Tibial nerve (tissue), 3 donors: ENCODE data around the gene KIF2A.

Experiments
- CTCF ChIP-seq, 5 experiments: fragments of 200-600 bp in 3 of 5; fragments of 450-650 bp in 2 of 5; sonication (generic) in 3 of 5; IDR thresholded peaks; one replicate each; pipeline ENCODE4 v1.5.1; 2016 to 2019; ENCODE audit warnings: antibody characterized with exemption in 5 of 5, mild to moderate bottlenecking in 3 of 5, moderate library complexity in 2 of 5
- POLR2A ChIP-seq, 2 donors: fragments of 450-650 bp; IDR thresholded peaks; one replicate each; pipeline ENCODE4 v1.6.1; 2017; ENCODE audit warnings: antibody characterized with exemption in 2 of 2, mild to moderate bottlenecking in 2 of 2, moderate library complexity in 2 of 2

DNA sequence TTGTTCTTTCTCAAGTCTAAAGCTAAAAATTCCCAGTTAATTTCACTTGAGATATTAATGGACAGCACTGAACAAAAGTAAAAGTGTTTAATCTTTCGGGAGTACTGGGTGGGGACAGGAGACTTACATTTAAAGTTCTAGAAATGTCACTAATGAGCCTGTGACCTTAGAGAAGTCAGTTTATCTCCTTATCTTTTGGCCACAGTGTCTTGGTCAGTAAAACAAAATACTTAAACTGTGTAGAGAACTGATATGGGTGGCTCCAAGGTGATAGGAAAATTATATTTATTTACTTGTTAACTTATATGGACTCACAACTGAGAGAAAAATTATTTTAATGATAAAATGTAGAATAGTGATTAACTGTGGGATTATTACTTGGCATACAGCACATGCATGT is 115.4 kb downstream of the KIF2A start:
- TF ChIP-seq POLR2A (IDR thresholded peaks at IDR 0.05) (no peak), CTCF (IDR thresholded peaks at IDR 0.05) (no peak)
